PC-9 (cell line): ENCODE measurements around the gene SLX4IP. TPM values are rescaled to one million over a fixed set of nuclear protein-coding genes. Genes with fewer than 3 reads are reported as not detected.

ENCODE experiments used
- BruUV-seq: library from RNA; stranded (reverse); fragments of 400-500 nt; replicated peaks from 2 replicates; lab custom pipeline; 2021; lab: Mats Ljungman, UMichigan
- CTCF ChIA-PET: fragments of 300-600 bp; sonication (Branson Sonifier 250); formaldehyde crosslinking; loops from one replicate; lab custom pipeline; 2022; ENCODE audit warnings: antibody characterized with exemption; lab: Charles Lee
- POLR2A ChIA-PET: fragments of 300-600 bp; sonication (Branson Sonifier 250); formaldehyde crosslinking; loops from one replicate; lab custom pipeline; 2022; ENCODE audit warnings: antibody characterized with exemption; ENCODE audit not compliant: unreplicated experiment; lab: Charles Lee
- DNase-seq, 2 experiments: peaks; one replicate each; pipeline versions ENCODE4 v3.0.0 to v3.0.0-alpha.2; 2015 to 2022; ENCODE audit warnings: mixed read lengths in 1 of 2
- H2AFZ ChIP-seq: fragments of 200-600 bp; sonication (generic); 2 replicates; pipeline ENCODE4 v1.8.1; 2017; ENCODE audit warnings: antibody characterized with exemption
- H3F3A ChIP-seq: fragments of 200-600 bp; sonication (generic); 2 replicates; pipeline ENCODE4 v1.8.1; 2017; ENCODE audit warnings: antibody characterized with exemption, mild to moderate bottlenecking, low read depth; ENCODE audit not compliant: insufficient read depth
- H3K27ac ChIP-seq: fragments of 200-600 bp; sonication (generic); 2 replicates; pipeline ENCODE4 v1.6.1; 2016; ENCODE audit warnings: mixed run types
- H3K27me3 ChIP-seq: fragments of 200-600 bp; sonication (generic); 2 replicates; pipeline ENCODE4 v1.6.1; 2016; ENCODE audit warnings: low read depth, mixed run types; ENCODE audit not compliant: insufficient read depth
- H3K36me3 ChIP-seq: fragments of 200-600 bp; sonication (generic); 2 replicates; pipeline ENCODE4 v1.6.1; 2016; ENCODE audit warnings: low read depth, mixed run types
- H3K4me1 ChIP-seq: fragments of 200-600 bp; sonication (generic); replicated peaks from 2 replicates; pipeline ENCODE4 v1.6.1; 2016; ENCODE audit warnings: mixed run types; ENCODE audit not compliant: insufficient read depth
- H3K4me2 ChIP-seq: fragments of 200-600 bp; sonication (generic); 2 replicates; pipeline ENCODE4 v1.6.1; 2017; ENCODE audit warnings: mixed run types
- H3K4me3 ChIP-seq: fragments of 200-600 bp; sonication (generic); 2 replicates; pipeline ENCODE4 v1.6.1; 2016; ENCODE audit warnings: mixed run types
- H3K79me2 ChIP-seq: fragments of 200-600 bp; sonication (generic); 2 replicates; pipeline ENCODE4 v1.6.1; 2017; ENCODE audit warnings: low read depth, mixed run types
- H3K9me2 ChIP-seq: fragments of 200-600 bp; sonication (generic); 2 replicates; pipeline ENCODE4 v1.8.1; 2017; ENCODE audit warnings: mild to moderate bottlenecking; ENCODE audit not compliant: insufficient read depth
- H3K9me3 ChIP-seq: fragments of 200-600 bp; sonication (generic); 2 replicates; pipeline ENCODE4 v1.8.1; 2016; ENCODE audit warnings: low read depth; ENCODE audit not compliant: insufficient read depth
- H4K20me1 ChIP-seq: fragments of 200-600 bp; sonication (generic); 2 replicates; pipeline ENCODE4 v1.8.1; 2017; ENCODE audit not compliant: insufficient read depth
- CTCF ChIP-seq: fragments of 200-600 bp; sonication (generic); conservative IDR thresholded peaks from 2 replicates; pipeline ENCODE4 v1.6.1; 2017; ENCODE audit warnings: mixed run types, antibody characterized with exemption, mild to moderate bottlenecking, moderate library complexity
- EZH2 ChIP-seq: fragments of 200-600 bp; sonication (generic); IDR thresholded peaks from 2 replicates; pipeline ENCODE4 v1.8.0; 2017; ENCODE audit warnings: antibody characterized with exemption, low read depth
- intact Hi-C: fragments of 100-400 bp; cut with micrococcal nuclease; formaldehyde crosslinking; loops from one replicate; pipeline ENCODE4 v1.10.0; 2022; ENCODE audit not compliant: unreplicated experiment
- total RNA-seq: library from RNA; stranded (reverse); gene quantifications from 2 replicates; pipeline ENCODE4 v1.2.3, GENCODE V29; 2021

The SLX4IP gene
- total RNA-seq, 1 experiment from 2014 or later = 13.4 TPM

GRCh38 chr20:10470276-10470675 is 35.2 kb downstream of the SLX4IP start:
- POLR2A ChIA-PET = no interaction called here

GRCh38 chr20:10472871-10473270 is 37.8 kb downstream of the SLX4IP start:
- peaks cover 3% of the 10 kb centered on the region; the same call in 1 of the 2 replicates for H3K79me2 ChIP-seq
- intact Hi-C loops = no loop called here
- peaks cover 14% of the 10 kb centered on the region for H3K4me1 ChIP-seq
- no peaks in the 10 kb centered on the region for H3K36me3 ChIP-seq
- H3K4me3 ChIP-seq = no peak overlapping the region
- no peak for TF ChIP-seq EZH2
- no peak for TF ChIP-seq CTCF
- CTCF ChIA-PET = no interaction called here
- BruUV-seq = no TSS peak
- H3K4me2 ChIP-seq = no peak overlapping the region
- no peaks in the 10 kb centered on the region for H3K9me3 ChIP-seq
- H3K27ac ChIP-seq = no peak overlapping the region
- H3K27me3 ChIP-seq = no peaks in the 10 kb centered on the region
- no peak overlapping the region for H2AFZ ChIP-seq
- no peaks in the 10 kb centered on the region for H3K9me2 ChIP-seq
- POLR2A ChIA-PET = no interaction called here
- no peak for DNase-seq
- H4K20me1 ChIP-seq = no peaks in the 10 kb centered on the region
- peaks cover 4% of the 10 kb centered on the region for H3F3A ChIP-seq

More at GRCh38 chr20:10470276-10470675, 35.2 kb downstream of the SLX4IP start:
- CTCF ChIA-PET = no interaction called here
- no peak for DNase-seq
- Histone ChIP-seq H3K9me2 (no peaks in the 10 kb centered on the region), H3K4me1 (peaks cover 21% of the 10 kb centered on the region), H3K27ac (no peak overlapping the region), H3K9me3 (no peaks in the 10 kb centered on the region), H3K79me2 (no peaks in the 10 kb centered on the region), H3F3A (peaks cover 10% of the 10 kb centered on the region), H3K36me3 (no peaks in the 10 kb centered on the region), H3K4me2 (no peak overlapping the region), H2AFZ (no peak overlapping the region), H3K4me3 (no peak overlapping the region), H4K20me1 (no peaks in the 10 kb centered on the region), H3K27me3 (no peaks in the 10 kb centered on the region)
- no TSS peak for BruUV-seq
- intact Hi-C loops = no loop called here
- no peak for TF ChIP-seq EZH2
- TF ChIP-seq CTCF = no peak

GRCh38 chr20:10474606-10475184 is 39.6 kb downstream of the SLX4IP start:
- no peaks in the 10 kb centered on the region for H3F3A ChIP-seq
- H3K27ac ChIP-seq = no peak overlapping the region
- H3K4me2 ChIP-seq = no peak overlapping the region
- no peaks in the 10 kb centered on the region for H3K9me3 ChIP-seq
- H3K4me3 ChIP-seq = no peak overlapping the region
- no peak overlapping the region for H2AFZ ChIP-seq
- H3K4me1 ChIP-seq = no peaks in the 10 kb centered on the region
- no peak for TF ChIP-seq EZH2
- TF ChIP-seq CTCF = no peak
- no peaks in the 10 kb centered on the region for H3K36me3 ChIP-seq
- no peaks in the 10 kb centered on the region for H3K9me2 ChIP-seq
- peaks cover 3% of the 10 kb centered on the region; the same call in 1 of the 2 replicates for H3K79me2 ChIP-seq
- H3K27me3 ChIP-seq = no peaks in the 10 kb centered on the region
- DNase-seq = no peak
- BruUV-seq = no TSS peak
- H4K20me1 ChIP-seq = no peaks in the 10 kb centered on the region
- CTCF ChIA-PET = interaction anchor here (0.5 to 0.7 kb wide), 2 partner anchors 189 to 730 kb away, joined by 3 to 6 read pairs; no protein-coding TSS in a partner anchor
- POLR2A ChIA-PET = no interaction called here
- intact Hi-C loops = no loop called here
